Kidney tubule cell (primary cell): Measurements from ENCODE around the gene MTCL1.

Source experiments
- DNase-seq: peaks from one replicate; pipeline ENCODE4 v3.0.0-alpha.2; 2018; ENCODE audit warnings: low spot score

Gene MTCL1

DNA sequence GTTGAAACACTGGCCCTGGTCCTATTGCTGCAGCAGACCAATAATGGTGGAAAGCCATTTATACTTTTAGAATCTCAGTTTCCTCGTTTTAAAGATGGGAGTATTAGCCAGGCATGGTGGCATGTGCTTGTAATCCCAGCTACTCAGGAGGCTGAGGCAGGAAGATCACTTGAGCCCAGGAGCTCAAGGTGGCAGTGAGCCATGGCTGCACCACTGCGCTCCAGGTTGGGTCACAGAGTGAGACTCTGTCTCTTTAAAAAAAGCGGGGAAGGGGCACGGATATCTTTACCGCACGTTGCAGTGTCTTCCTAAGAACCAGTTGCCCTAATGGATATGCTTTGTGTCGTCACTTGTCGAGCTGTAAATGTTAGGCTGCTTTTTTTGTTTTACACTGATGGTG lies 8.3 kb downstream of the MTCL1 start:
- no peak for DNase-seq

DNA sequence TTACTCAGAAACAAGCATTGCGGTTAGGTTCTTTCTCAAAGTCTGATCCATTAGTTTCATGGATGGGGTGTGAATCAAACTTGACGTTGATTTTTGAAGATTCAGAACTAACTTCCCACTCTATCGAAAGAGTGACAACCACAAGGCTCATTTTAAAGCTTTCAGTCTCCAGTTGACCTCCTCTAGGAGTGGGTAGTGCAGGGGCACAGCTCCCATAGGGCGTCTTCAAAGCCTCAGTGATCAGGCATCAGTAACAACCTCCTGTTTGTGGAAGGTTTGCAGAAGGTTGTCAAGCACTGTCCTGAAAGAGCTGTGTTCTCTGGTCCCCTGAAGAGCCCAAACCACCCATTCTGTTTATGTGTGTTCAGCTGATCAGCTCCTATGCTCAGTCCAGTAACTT lies 10.2 kb downstream of the MTCL1 start:
- no peak for DNase-seq

DNA sequence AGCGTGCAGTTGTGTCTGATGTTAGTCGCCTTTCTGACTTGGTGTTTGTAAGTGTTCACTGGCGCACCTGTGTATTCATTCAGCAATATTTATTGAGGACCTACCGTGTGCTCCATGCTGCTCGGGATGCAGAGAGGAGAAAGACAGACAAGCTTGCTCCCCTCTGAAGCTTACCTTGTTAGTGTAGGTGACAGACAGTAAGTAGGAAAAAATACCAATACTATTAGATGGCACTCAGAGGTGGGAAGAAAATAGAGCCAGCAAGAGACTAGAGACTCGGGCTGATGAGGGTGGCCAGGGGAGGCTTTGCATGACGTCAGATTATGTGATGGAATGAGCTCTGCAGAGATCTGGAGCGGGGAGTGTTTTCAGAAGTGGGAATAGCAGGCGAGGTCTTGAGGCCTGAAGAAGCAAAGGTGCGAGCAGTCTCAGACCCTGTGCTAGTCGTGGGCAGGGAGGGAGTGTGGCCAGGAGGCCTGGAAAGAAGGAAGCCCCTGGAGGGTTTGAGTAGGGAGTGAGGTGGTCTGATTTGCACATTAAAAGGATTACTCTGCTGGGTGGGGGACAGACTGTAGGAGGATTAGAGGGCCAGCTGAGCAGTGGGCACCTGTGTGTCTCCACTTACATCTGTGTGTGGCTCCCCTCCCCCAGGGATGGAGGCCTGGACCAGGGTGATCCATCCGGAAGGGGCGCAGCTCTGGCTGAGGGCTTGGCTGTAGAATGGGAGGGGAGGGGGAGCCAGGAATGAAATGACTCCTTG lies 11.8 kb downstream of the MTCL1 start:
- DNase-seq: no peak

- no peak for DNase-seq
Observed at GRCh38 chr18:8718401-8718913, 13.1 kb downstream of the MTCL1 start.

GRCh38 chr18:8719192-8719591 lies 13.8 kb downstream of the MTCL1 start:
- no peak for DNase-seq

DNA sequence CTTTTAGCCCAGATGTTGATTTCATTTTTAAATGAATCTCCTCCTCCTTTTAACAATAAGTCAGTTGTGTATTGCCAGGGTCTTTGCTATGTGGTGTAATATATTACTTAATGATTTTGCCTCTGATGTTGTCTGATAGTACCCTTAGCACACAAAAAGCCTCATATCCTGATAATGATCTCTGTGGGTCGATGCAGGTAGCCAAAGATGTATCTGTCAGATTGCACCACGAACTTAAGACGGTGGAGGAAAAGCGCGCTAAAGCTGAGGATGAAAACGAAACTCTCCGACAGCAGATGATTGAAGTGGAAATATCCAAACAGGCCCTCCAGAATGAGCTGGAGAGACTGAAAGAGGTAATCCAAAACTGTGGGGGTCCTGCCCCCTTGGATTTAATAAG lies 14.8 kb downstream of the MTCL1 start:
- no peak for DNase-seq

- no peak for DNase-seq
Observed at GRCh38 chr18:8721094-8721669, 15.8 kb downstream of the MTCL1 start.

DNA sequence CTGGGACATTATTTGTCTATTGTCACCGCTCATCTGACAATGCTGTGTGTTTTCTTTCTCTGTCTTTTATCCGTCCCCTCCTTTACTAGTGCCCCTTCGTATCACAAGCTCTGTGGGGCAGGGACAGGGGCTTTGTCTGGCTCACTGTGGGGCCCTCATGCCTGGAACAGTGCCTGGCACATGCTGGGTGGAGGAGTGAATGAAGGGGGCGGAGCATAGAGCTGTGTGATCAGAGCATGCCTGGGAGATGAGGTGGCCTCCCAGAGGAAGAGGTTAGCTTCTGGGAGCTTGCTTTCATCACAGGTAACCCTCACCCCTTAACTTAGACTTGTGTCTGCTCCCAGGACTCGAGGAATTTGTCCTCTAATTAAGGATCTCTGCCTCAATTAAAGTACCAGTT lies 16.4 kb downstream of the MTCL1 start:
- peak; percentile 81 for DNase-seq

GRCh38 chr18:8722946-8723820 lies 17.8 kb downstream of the MTCL1 start:
- no peak for DNase-seq

DNA sequence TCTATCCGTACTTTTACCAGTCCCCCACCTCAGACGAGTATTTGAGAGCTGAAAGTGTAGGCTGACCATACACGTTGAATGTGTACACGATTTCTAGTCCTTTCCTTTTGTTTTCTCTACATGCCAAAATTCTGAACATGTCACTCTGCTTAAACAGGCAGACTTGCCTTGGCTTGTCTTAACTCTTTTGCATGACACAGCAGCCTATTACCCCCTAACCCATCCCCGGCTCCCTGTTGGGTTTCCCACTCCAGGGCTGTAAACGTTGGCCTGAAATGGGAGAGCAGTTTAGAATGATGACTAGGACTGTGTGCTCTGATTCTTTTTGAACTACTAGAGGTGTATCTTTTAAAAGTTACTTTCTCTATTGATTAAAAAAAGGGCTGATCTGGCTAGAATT lies 19.1 kb downstream of the MTCL1 start:
- DNase-seq: no peak

DNA sequence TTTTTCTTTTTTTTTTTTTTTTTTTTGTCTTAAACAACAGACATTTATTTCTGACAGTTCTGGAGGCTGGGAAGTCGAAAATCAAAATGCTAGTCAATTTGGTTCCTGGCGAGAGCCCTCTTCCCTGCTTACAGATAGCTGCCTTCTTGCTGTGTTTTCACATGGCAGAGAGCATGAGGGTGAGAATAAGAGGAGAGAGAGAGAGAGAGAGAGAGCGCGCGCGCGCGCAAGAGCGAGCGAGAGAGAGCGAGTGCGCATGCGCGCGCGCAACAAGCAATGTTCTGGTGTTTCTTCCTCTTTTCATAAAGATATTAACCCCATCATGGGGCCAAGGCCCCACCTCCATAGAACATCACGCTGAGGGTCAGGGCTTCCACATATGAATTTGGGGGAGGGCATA lies 20.9 kb downstream of the MTCL1 start:
- no peak for DNase-seq

GRCh38 chr18:8726963-8727705 lies 21.8 kb downstream of the MTCL1 start:
- no peak for DNase-seq

DNA sequence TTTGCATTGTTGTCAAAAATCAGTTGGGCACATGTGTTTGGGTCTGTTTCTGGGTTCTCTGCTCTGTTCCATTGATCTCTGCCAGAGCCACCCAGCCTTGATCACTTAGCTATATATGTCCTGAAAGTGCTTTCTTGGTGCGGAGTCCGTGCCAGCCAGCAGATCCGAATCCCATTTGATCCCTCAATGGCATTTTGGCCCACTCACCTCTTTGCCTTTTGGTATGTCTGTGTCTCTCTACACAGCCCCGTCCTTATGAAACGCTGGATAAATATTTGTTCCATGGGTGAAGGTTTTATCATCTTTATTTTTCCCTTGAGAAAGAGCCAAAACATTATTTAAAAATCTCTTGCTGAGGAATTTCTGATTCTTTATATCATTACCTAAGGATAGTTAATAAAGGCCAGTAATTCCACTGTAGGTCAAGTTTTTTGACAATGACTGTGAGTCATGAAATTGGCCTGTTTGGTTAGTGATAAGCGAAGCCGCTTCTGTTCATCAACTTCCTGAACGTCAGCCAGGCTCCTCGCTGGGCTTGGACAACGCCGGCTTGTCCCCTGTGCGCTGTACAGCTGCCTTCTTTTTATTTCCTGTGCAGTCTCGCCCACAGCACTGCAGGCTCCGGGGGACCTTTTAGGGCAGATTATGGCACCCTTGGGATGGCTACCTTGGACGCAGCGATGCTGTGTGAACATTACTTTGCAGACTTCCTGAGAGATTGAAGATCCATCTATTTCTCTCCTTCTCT lies 24.9 kb downstream of the MTCL1 start:
- peak; percentile 48 for DNase-seq

GRCh38 chr18:8732442-8733360 lies 27.3 kb downstream of the MTCL1 start:
- DNase-seq: no peak

- DNase-seq: no peak
Observed at GRCh38 chr18:8734496-8734895, 29.1 kb downstream of the MTCL1 start.

DNA sequence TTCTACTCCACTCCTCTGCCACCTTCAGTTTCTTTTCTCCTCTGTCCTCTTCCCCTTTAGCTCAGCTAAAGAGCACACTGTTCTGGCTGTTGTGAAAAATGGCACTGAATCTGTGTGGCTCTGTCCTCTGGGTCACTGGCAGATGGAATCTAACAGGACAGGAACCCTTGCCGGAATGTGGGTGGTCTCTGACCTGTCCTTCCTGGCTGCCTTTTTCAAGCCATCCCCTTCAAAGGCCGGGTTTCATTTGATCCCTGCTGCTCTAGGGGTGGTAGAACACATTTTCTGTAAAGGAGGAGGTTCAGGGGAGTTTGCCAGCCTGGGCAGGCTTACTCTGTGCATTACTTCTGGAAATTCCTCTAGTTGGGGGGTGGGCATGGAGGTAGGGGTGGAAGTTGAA lies 29.9 kb downstream of the MTCL1 start:
- no peak for DNase-seq

GRCh38 chr18:8741117-8741516 lies 35.8 kb downstream of the MTCL1 start:
- DNase-seq: no peak

DNA sequence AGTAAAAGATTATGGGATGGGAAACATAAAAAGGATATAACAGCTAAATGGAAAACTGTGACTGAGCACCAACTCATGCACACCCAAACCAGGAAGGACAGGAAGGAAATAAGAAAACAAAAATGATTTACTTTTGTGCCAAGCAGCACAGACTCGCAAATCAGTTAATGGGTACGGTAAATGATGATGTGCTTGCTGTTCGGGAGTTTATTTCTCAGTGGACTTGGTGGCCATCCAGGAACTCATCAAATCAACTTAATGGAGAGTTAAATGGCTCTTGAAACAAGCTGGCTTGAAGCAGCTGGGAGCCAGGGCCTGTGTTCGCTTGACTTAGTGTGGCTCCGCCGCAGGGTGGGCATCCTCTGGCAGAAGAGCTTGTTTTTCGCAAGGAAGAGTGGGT lies 36.2 kb downstream of the MTCL1 start:
- no peak for DNase-seq

GRCh38 chr18:8742387-8743361 lies 37.3 kb downstream of the MTCL1 start:
- DNase-seq: no peak
